ENCODE results near the gene ZNF839. TPM values are rescaled to one million over a fixed set of nuclear protein-coding genes. Genes with fewer than 3 reads are reported as not detected.

The ZNF839 gene
- total RNA-seq, 1 experiment from 2014 or later, result 10.8 TPM

DNA sequence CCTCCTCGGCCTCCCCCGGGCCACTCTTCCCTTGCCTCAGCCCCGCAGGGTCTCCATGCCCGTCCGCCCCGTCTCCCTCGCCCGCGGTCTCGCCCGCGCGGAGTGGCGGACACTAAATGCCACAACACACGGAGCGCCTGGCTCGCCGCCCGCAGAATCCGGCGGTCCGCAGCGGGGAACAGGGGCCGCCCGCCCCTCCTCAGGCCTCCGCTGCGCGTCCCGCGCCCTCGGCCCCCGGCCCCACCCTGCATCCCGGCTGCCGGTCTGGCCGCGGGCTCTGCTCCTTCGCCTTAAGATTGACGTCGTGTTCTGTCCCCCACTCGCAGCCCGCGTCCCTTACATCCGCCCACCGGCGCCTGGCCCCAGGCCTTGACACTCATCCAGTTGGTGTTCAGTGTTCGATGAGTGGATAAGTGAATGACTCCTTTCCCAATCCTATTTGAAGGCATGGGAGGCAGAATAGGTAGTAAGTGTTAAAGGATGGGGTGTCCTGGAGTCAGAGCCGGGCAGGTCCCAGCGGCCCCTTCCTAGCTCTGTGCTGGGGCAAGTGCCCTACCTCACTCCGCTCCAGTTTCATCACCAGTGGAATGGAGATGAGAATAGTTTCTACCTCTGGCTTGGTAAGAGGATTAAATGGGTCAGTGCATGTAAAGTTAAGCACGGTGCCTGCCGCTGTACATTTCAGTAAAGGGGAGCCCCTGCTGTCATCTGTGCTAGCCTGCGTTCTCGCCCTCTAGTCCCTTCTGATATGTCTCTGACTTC, 43.8 kb downstream of the ZNF839 start:
- in situ Hi-C loops (cut with HindIII; ENCODE audit: low pct_unique_long_range_greater_than_20kb, low sequenced_read_pairs) (no loop called here), intact Hi-C loops (cut with micrococcal nuclease; ENCODE audit: unreplicated experiment) (no loop called here)
- Histone ChIP-seq H3K4me3 (ENCODE audit: low read depth in 2 of 2, low read length in 2 of 2) (peak overlapping the region; percentile 88 to 96), H3K4me1 (ENCODE audit: control insufficient read depth, insufficient read depth, low read length) (peaks cover 4% of the 10 kb centered on the region; the same call in 1 of the 2 replicates), H3K9me3 (ENCODE audit: control insufficient read depth, insufficient read depth, low read depth, low read length) (no peaks in the 10 kb centered on the region), H3K27ac (ENCODE audit: low read length) (peak overlapping the region; percentile 77), H3K27me3 (ENCODE audit: control insufficient read depth, insufficient read depth, low read length) (no peaks in the 10 kb centered on the region), H3K36me3 (ENCODE audit: control insufficient read depth, insufficient read depth, low read length) (peaks cover 4% of the 10 kb centered on the region; the same call in 1 of the 2 replicates)
- POLR2A ChIA-PET, result no interaction called here
- DNase-seq (ENCODE audit: low read depth, low spot score) (no peak), ATAC-seq (peak; percentile 49)
- BruUV-seq (replicated peaks), result no TSS peak
- CTCF ChIA-PET, result no interaction called here
- TF ChIP-seq REST (IDR thresholded peaks at IDR 0.05; ENCODE audit: insufficient read depth in 1 of 2, low read depth in 2 of 2, low read length in 1 of 2) (0 out of 4 replicates have a peak, but pooled peaks of 1 of the 2 experiments have one; percentile 5), TCF7L2 (IDR thresholded peaks at IDR 0.05; ENCODE audit: low read depth, low read length) (no peak)

DNA sequence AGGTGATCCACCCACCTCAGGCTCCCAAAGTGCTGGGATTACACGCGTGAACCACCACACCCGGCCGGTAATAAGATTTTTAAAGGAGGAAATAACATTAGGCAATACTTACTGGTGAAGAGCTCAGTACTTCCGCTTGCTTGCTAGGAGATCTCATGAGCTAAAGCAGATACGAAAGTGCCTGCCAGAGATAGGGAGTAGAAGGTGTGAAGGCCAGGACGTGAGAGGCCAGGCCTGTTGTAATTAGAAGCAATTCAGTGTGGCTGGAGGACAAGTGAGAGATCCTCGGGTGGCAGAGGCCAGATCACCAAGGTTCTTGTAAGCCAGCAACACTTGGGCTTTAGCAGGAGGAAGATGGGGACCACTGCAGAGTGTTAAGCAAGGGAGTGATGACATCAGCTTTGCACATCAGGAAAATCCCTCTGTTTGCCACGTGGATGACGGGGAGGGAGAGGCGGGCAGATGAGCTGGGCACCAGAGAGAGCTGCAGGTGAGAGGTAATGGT, 50.8 kb downstream of the ZNF839 start:
- TF ChIP-seq POLR2AphosphoS5 (IDR thresholded peaks at IDR 0.05; ENCODE audit: low read depth, low read length) (no peak), REST (IDR thresholded peaks at IDR 0.05; ENCODE audit: insufficient read depth in 1 of 2, low read depth in 2 of 2, low read length in 1 of 2) (no peak), CTCF (IDR thresholded peaks at IDR 0.05) (no peak), SIN3A (IDR thresholded peaks at IDR 0.05; ENCODE audit: borderline replicate concordance, insufficient read depth, low read depth, low read length) (no peak), TCF7L2 (IDR thresholded peaks at IDR 0.05; ENCODE audit: low read depth, low read length) (no peak)
- no peaks in the 10 kb centered on the region for H3K36me3 ChIP-seq (ENCODE audit: control insufficient read depth, insufficient read depth, low read length)
- H3K27me3 ChIP-seq (ENCODE audit: control insufficient read depth, insufficient read depth, low read length), result no peaks in the 10 kb centered on the region
- POLR2A ChIA-PET, result no interaction called here
- no peaks in the 10 kb centered on the region for H3K4me1 ChIP-seq (ENCODE audit: control insufficient read depth, insufficient read depth, low read length)
- H3K9me3 ChIP-seq (ENCODE audit: control insufficient read depth, insufficient read depth, low read depth, low read length), result no peaks in the 10 kb centered on the region
- no peak overlapping the region for H3K27ac ChIP-seq (ENCODE audit: low read length)
- DNase-seq (ENCODE audit: low read depth, low spot score) (no peak), ATAC-seq (no peak)
- in situ Hi-C loops (cut with HindIII; ENCODE audit: low pct_unique_long_range_greater_than_20kb, low sequenced_read_pairs), result no loop called here
- intact Hi-C loops (cut with micrococcal nuclease; ENCODE audit: unreplicated experiment), result no loop called here
- BruUV-seq (replicated peaks), result no TSS peak
- CTCF ChIA-PET, result interaction anchor here (0.6 kb wide), 1 partner anchor 162 kb away, joined by 3 read pairs; no protein-coding TSS in a partner anchor
- no peak overlapping the region for H3K4me3 ChIP-seq (ENCODE audit: low read depth in 2 of 2, low read length in 2 of 2)

Data from Panc1 (cell line).